ENCODE data around the gene CCDC88C.
A peak's percentile ranks its signal among the peaks of the same experiment; 100 is the strongest.

Gene CCDC88C

GRCh38 chr14:91348845-91349465 lies 68.7 kb downstream of the CCDC88C start:
- TF ChIP-seq CTCF (conservative IDR thresholded peaks at IDR 0.05; ENCODE audit: control insufficient read depth, insufficient read depth, low read depth, low read length) = no peak
- DNase-seq (ENCODE audit: low read depth) = peak; percentile 7
- no peak overlapping the region for H3K4me3 ChIP-seq (ENCODE audit: control insufficient read depth, low read depth, low read length)

- no peak overlapping the region for H3K4me3 ChIP-seq (ENCODE audit: control insufficient read depth, low read depth, low read length)
- no peak for TF ChIP-seq CTCF (conservative IDR thresholded peaks at IDR 0.05; ENCODE audit: control insufficient read depth, insufficient read depth, low read depth, low read length)
- DNase-seq (ENCODE audit: low read depth) = no peak
These were observed 70.8 kb downstream of the CCDC88C start for GRCh38 chr14:91346838-91347173.

- DNase-seq (ENCODE audit: low read depth) = no peak
These were observed 73.5 kb downstream of the CCDC88C start for GRCh38 chr14:91344096-91344495.

GRCh38 chr14:91343051-91343450 lies 74.6 kb downstream of the CCDC88C start:
- DNase-seq (ENCODE audit: low read depth) = no peak
- H3K4me3 ChIP-seq (ENCODE audit: control insufficient read depth, low read depth, low read length) = no peak overlapping the region
- TF ChIP-seq CTCF (conservative IDR thresholded peaks at IDR 0.05; ENCODE audit: control insufficient read depth, insufficient read depth, low read depth, low read length) = no peak

More at GRCh38 chr14:91344096-91344495, 73.5 kb downstream of the CCDC88C start:
- TF ChIP-seq CTCF (conservative IDR thresholded peaks at IDR 0.05; ENCODE audit: control insufficient read depth, insufficient read depth, low read depth, low read length) = no peak
- no peak overlapping the region for H3K4me3 ChIP-seq (ENCODE audit: control insufficient read depth, low read depth, low read length)

- no peak for DNase-seq (ENCODE audit: low read depth)
- no peak for TF ChIP-seq CTCF (conservative IDR thresholded peaks at IDR 0.05; ENCODE audit: control insufficient read depth, insufficient read depth, low read depth, low read length)
- no peak overlapping the region for H3K4me3 ChIP-seq (ENCODE audit: control insufficient read depth, low read depth, low read length)
These were observed 75.3 kb downstream of the CCDC88C start for GRCh38 chr14:91342206-91342760.

- H3K4me3 ChIP-seq (ENCODE audit: control insufficient read depth, low read depth, low read length) = no peak overlapping the region
- no peak for TF ChIP-seq CTCF (conservative IDR thresholded peaks at IDR 0.05; ENCODE audit: control insufficient read depth, insufficient read depth, low read depth, low read length)
- DNase-seq (ENCODE audit: low read depth) = no peak
These were observed 75.9 kb downstream of the CCDC88C start for GRCh38 chr14:91341751-91342154.
